ENCODE data around the gene KRT222.
A peak's percentile ranks its signal among the peaks of the same experiment; 100 is the strongest.

Gene KRT222

DNA sequence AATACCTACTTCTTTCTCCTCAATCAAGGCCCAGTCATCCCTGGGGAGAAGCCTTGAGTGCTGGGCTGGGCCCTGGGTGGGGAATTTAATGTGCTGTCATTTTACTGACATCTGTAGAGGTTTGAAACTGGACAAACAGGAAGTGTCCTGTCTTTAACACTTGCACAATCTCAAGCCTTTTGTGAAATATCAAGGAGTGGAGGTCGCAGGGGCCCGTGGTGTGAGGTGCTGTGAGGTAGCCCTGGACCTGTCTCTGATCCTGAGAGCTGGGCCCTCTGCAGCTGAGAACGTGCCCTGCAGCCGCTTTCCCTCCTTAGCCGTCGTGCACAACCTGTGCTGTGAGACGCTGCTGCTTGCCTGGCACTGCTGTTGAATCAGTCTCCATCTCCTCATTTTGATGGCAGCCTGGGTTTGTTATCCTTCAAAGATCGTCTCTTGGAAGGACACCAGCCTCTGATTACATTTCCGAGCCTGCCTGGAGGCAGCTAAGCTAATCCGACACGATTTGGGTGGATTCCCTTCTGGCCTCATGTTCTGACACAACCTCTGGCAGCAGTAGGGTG lies 47.2 kb downstream of the KRT222 start:
- no peak overlapping the region for H3K4me3 ChIP-seq (ENCODE audit: low read depth, low read length)
- DNase-seq (ENCODE audit: low read depth) = no peak
- no peak for TF ChIP-seq CTCF (conservative IDR thresholded peaks at IDR 0.05; ENCODE audit: low read depth, low read length)

DNA sequence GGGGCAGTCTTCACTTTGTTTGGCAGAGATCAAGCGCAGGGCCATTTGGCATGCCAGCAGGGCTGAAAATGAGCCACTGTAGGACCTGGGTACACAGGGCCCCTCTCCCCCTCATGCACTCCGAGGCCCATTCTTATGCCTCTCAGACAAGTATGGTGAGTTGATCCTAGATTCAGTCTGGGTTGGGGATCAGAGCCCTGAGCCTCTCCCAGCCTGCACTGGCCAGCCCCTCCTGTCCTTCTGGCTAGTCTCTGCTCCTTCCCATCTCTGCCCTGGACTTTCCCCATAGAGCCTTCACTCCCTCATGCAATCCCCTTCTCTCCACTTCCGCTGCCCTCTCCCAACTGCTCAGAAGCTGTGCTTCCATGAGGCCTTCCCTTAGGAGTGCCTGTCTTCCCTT lies 48.4 kb downstream of the KRT222 start:
- no peak for DNase-seq (ENCODE audit: low read depth)
- no peak overlapping the region for H3K4me3 ChIP-seq (ENCODE audit: low read depth, low read length)
- TF ChIP-seq CTCF (conservative IDR thresholded peaks at IDR 0.05; ENCODE audit: low read depth, low read length) = no peak

DNA sequence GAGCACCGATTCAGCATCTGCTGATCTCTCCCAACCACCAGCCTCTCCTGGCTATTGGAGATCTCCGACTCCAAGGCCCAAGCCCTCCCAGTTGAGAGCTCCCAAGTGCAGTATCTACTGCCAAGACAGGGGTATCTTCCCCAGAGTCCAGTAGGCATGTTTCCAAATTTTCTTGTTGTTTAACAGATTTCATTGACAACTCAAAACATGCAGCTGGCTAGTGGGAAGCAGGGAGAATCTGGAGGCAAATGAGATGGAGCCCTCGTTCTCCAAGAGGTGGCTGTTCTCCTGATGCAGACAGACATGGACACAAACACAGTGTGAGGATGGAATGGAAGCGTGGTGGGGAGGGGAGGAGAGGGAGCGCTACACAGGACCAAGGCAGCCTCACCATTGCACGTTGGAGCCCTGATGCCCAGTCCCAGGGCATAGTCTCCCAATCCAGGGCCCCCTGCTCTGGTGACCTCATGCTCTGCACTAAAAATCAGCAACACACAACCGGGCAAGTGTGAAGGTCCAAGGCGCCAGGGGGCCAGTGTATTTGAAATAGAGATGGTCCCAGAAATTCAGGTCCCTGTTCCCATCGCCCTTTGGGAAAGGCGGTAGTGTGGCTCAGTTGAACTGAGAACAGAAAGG lies 49.0 kb downstream of the KRT222 start:
- DNase-seq (ENCODE audit: low read depth) = no peak
- no peak overlapping the region for H3K4me3 ChIP-seq (ENCODE audit: low read depth, low read length)
- no peak for TF ChIP-seq CTCF (conservative IDR thresholded peaks at IDR 0.05; ENCODE audit: low read depth, low read length)

- no peak overlapping the region for H3K4me3 ChIP-seq (ENCODE audit: low read depth, low read length)
- peak; percentile 73 for DNase-seq (ENCODE audit: low read depth)
- peak; percentile 72 for TF ChIP-seq CTCF (conservative IDR thresholded peaks at IDR 0.05; ENCODE audit: low read depth, low read length)
Measured at GRCh38 chr17:40615068-40615840, 49.7 kb downstream of the KRT222 start.

- no peak for TF ChIP-seq CTCF (conservative IDR thresholded peaks at IDR 0.05; ENCODE audit: low read depth, low read length)
Measured at GRCh38 chr17:40614431-40615067, 50.4 kb downstream of the KRT222 start.

GRCh38 chr17:40613467-40614154 lies 51.4 kb downstream of the KRT222 start:
- TF ChIP-seq CTCF (conservative IDR thresholded peaks at IDR 0.05; ENCODE audit: low read depth, low read length) = no peak
- DNase-seq (ENCODE audit: low read depth) = no peak
- H3K4me3 ChIP-seq (ENCODE audit: low read depth, low read length) = no peak overlapping the region

More at GRCh38 chr17:40614431-40615067, 50.4 kb downstream of the KRT222 start:
- DNase-seq (ENCODE audit: low read depth) = no peak
- no peak overlapping the region for H3K4me3 ChIP-seq (ENCODE audit: low read depth, low read length)

Measured in choroid plexus epithelial cell (primary cell).